Measurements from ENCODE around the gene PNMA6A.
"Not testable (repeated sequence)": the region's sequence is repeated elsewhere in the genome, so short reads cannot be mapped to it uniquely, and the experiment has no call there.

PNMA6A gene

DNA sequence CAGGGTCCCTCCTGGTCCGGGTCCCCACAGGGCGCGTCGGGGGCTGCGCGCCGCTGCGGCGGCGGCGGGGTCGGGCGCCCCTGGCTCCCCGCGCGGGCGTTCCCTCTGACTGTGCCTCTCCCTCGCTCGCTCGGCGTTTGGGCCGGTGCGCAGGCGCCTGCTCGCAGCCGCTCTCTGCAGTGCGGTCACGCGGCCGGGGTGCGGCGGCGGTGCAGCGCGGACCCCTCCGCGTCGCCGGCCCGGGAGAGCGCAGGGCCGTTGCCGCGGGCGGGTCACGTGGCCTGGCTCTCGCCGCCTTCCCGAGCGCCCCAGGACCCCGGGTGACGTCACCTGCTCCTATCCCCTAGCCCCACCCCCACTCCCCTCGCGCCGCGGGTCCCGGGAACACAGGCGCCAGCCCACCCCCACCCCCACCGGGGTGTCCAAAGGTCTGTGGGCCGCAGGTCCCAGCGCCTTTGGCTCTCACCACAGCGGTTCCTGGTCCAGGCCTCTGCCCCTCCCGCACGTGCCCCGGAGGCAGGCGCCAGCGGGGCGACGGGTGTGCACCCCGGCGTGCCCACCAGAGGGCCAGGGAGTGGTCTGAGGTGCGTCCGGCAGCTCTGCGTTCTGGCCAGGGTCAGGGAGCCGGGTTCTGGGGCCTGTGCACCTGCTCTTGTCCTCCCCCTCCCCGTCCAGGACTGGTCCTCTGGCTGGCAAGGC is 5.3 kb downstream of the PNMA6A start:
- not testable (repeated sequence) for DNase-seq

- not testable (repeated sequence) for DNase-seq
These were observed 11.1 kb downstream of the PNMA6A start for GRCh38 chrX:153083238-153083923.

DNA sequence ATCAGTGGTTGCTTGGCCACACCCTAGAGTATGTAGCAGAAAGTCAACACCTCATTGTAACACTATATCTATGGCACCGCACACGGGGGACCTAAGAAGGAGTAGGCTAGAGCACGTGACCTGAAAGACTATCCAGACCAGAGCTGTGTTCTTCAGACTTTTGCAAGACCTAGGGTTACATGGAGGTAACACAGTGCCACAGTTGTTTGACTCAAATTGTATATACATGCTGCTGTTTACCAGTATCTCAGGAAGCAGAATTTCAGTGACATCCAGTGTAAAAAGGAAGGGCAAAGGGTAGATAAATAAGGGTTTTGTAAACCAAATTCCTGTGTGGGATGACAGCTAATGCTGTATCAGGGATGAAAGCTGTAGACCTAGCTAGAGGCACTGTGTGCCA is 30.2 kb downstream of the PNMA6A start:
- DNase-seq = no peak

GRCh38 chrX:153104959-153105358 is 32.7 kb downstream of the PNMA6A start:
- DNase-seq = not testable (repeated sequence)

- not testable (repeated sequence) for DNase-seq
These were observed 34.0 kb downstream of the PNMA6A start for GRCh38 chrX:153106092-153106801.

DNA sequence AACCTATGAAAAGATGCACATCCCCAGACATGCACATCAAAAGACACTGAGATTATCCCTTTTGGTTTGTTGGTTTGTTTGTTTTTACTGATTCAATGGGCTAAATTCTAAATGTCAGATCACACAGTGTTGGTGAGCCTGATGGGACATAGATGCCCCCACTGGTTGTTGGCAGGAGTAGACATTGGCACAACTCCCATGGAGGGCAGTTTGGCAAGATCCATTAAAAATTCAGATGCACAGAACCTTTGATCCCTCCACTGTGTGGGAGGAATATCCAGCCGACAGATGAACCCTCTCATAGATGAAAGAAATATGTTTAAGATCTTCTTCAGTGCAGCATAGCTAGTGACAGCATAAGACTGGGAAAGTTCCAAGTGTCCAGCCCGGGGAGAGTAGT is 38.5 kb downstream of the PNMA6A start:
- not testable (repeated sequence) for DNase-seq

DNA sequence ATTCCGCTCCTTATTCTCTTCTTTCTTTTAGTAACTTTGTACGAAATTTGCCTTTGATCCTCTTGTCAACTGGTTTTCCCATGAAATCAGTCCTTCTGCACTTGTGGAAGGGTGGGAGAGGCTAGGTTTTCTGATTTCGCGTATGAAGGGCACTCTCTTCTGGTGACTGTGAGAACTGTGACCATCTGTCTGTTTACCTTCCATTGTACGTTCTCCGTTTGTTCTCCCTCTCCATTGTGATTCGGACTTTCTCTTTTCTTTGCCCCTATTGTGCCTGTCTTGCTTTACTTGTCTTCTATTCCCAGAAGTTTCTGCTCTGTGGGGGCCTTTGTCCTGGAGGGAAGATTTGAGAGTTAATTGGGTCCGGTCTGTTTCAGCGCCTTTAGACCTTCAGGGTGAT is 41.6 kb downstream of the PNMA6A start:
- not testable (repeated sequence) for DNase-seq

DNA sequence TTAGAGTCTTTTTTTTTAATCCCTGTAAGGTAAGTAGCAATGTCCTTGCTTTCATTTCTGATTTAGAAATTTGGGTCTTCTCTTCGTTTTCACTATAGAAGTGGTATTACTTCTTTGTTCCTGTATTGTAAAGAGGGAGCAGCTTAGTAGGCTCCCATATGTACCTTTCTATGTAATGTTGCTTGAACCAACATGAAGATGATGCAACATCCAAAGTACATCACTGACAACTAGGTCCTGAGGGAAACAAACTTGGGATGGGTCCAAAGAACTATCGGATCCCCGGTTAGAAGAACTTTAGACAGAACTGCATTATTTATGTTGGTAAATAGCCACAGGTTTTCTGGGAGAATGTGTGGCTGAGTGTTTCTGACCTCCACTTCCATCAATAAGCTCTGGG is 45.5 kb downstream of the PNMA6A start:
- not testable (repeated sequence) for DNase-seq

DNA sequence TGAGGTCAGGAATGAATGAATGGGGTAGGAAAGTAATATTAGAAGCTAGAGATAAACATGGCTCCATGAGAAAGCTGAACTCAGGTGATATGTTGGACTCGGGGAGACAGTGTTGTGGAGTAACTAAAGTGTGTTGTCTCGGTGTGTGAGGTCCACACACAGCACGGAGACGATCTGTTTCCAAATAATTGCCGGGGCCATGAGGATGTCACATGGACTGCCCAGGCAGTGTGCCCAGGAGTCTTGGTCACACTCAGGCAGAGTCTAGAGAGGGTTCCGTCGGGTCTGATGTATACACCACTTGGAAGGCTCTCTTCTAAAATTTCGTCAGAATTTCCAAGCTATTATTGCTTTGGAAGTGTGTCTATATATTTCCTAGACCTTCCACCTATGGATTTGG is 48.0 kb downstream of the PNMA6A start:
- DNase-seq = not testable (repeated sequence)

GRCh38 chrX:153123468-153123867 is 51.2 kb downstream of the PNMA6A start:
- not testable (repeated sequence) for DNase-seq

Measured in activated T-cell treated with anti-CD3 and anti-CD28 coated beads for 4 hours (primary cell).